Hepatocyte (in vitro differentiated cells): Measurements from ENCODE around the gene SETD5.

Experiments used
- EZH2 ChIP-seq: fragments of 200-600 bp; sonication (generic); IDR thresholded peaks from 2 replicates; pipeline ENCODE4 v1.6.1; 2016; ENCODE audit warnings: antibody characterized with exemption, mild to moderate bottlenecking, borderline replicate concordance
- TF ChIP-seq, protein P1 (sequence below): fragments of 200-600 bp; sonication (generic); IDR thresholded peaks from 2 replicates; pipeline ENCODE4 v1.5.1; 2016; ENCODE audit warnings: antibody characterized with exemption, mild to moderate bottlenecking; ENCODE audit not compliant: poor library complexity

DNA sequence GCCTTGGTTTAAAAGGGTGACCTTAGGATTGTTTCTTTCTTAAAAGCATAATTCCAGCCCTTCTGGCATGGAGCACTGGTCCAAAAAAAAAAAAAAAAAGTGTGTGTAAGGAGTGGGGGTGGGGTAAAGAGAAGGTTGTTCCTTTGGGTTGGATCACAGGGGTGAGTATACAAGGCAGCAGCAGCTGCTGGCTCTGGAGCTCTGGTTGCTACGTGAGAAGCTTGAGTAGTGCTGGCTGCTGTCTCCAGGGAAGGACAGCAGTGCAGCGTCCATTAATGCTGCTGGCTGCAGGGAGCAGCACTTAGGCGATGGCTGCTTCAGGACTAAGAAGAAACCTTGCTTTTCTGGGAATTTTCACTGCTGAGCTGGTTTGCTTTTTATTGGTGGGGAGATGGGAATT lies 2.3 kb downstream of the SETD5 start:
- TF ChIP-seq, protein P1, sequence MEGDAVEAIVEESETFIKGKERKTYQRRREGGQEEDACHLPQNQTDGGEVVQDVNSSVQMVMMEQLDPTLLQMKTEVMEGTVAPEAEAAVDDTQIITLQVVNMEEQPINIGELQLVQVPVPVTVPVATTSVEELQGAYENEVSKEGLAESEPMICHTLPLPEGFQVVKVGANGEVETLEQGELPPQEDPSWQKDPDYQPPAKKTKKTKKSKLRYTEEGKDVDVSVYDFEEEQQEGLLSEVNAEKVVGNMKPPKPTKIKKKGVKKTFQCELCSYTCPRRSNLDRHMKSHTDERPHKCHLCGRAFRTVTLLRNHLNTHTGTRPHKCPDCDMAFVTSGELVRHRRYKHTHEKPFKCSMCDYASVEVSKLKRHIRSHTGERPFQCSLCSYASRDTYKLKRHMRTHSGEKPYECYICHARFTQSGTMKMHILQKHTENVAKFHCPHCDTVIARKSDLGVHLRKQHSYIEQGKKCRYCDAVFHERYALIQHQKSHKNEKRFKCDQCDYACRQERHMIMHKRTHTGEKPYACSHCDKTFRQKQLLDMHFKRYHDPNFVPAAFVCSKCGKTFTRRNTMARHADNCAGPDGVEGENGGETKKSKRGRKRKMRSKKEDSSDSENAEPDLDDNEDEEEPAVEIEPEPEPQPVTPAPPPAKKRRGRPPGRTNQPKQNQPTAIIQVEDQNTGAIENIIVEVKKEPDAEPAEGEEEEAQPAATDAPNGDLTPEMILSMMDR, result no peak
- TF ChIP-seq EZH2, result no peak
